HG03432 (cell line): ENCODE data around the gene RAB9B.

Experiments used
- ATAC-seq: cut with Tn5 transposase; IDR thresholded peaks from one replicate; pipeline ENCODE4 v1.9.1; 2021; ENCODE audit warnings: mild to moderate bottlenecking, moderate library complexity; ENCODE audit not compliant: unreplicated experiment

The RAB9B gene

GRCh38 chrX:103773445-103773844, 58.6 kb downstream of the RAB9B start:
- ATAC-seq = no peak
